OCI-LY1 (cell line): ENCODE data around the gene MACROH2A2.

Experiments
- CTCF ChIP-seq: fragments of 200-600 bp; sonication (generic), shearing (Covaris generic); IDR thresholded peaks from 2 replicates; pipeline ENCODE4 v1.5.1; 2017; ENCODE audit warnings: mild to moderate bottlenecking, antibody characterized with exemption, low read length, moderate library complexity, mixed read lengths
- EZH2 ChIP-seq: fragments of 200-600 bp; sonication (generic), shearing (Covaris generic); IDR thresholded peaks from 2 replicates; pipeline ENCODE4 v1.8.0; 2017; ENCODE audit warnings: borderline replicate concordance, mixed run types, mild to moderate bottlenecking, antibody characterized with exemption, low read length, moderate library complexity, mixed read lengths

GRCh38 chr10:70124918-70125317 lies 72.3 kb downstream of the MACROH2A2 start:
- TF ChIP-seq CTCF = no peak
- no peak for TF ChIP-seq EZH2
